OCI-LY3 (cell line): ENCODE measurements around the gene AFMID.

Experiments
- H2AFZ ChIP-seq: fragments of 200-600, 300-600 bp; shearing (Covaris generic); 2 replicates; pipeline ENCODE4 v1.6.0; 2014; ENCODE audit warnings: antibody characterized with exemption, low read depth, low read length
- H3K27ac ChIP-seq: fragments of 200-600, 300-600 bp; sonication (generic); 2 replicates; pipeline ENCODE4 v1.5.1; 2014; ENCODE audit warnings: mild to moderate bottlenecking, low read length, moderate library complexity, mixed read lengths
- H3K27me3 ChIP-seq: fragments of 200-600, 300-600 bp; sonication (generic); 2 replicates; pipeline ENCODE4 v1.6.1; 2014; ENCODE audit warnings: low read depth, low read length, mixed read lengths
- H3K36me3 ChIP-seq: fragments of 200-600, 300-600 bp; sonication (generic); replicated peaks from 2 replicates; pipeline ENCODE3; 2014; ENCODE audit warnings: low read depth, low read length, mixed read lengths
- H3K4me1 ChIP-seq: fragments of 300-600, 200-600 bp; sonication (generic); 2 replicates; pipeline ENCODE4 v1.6.1; 2014; ENCODE audit warnings: low read length, mixed read lengths
- H3K4me2 ChIP-seq: fragments of 200-600, 300-600 bp; sonication (generic); 2 replicates; pipeline ENCODE4 v1.6.1; 2014; ENCODE audit warnings: low read length, mixed read lengths
- H3K4me3 ChIP-seq: fragments of 300-600, 200-600 bp; sonication (generic); 2 replicates; pipeline ENCODE4 v1.5.1; 2014; ENCODE audit warnings: antibody characterized with exemption, mild to moderate bottlenecking, low read length, moderate library complexity
- H3K79me2 ChIP-seq: fragments of 300-600, 200-600 bp; shearing (Covaris generic); 2 replicates; pipeline ENCODE4 v1.6.1; 2014; ENCODE audit warnings: mild to moderate bottlenecking, low read length, mixed read lengths
- H3K9ac ChIP-seq: fragments of 300-600, 200-600 bp; shearing (Covaris generic); 2 replicates; pipeline ENCODE4 v1.6.0; 2014; ENCODE audit warnings: mild to moderate bottlenecking, low read length, moderate library complexity
- H3K9me3 ChIP-seq: fragments of 200-600, 300-600 bp; shearing (Covaris generic); 2 replicates; pipeline ENCODE4 v1.6.1; 2014; ENCODE audit warnings: low read length, mixed read lengths; ENCODE audit not compliant: insufficient read depth
- H4K20me1 ChIP-seq: fragments of 200-600, 300-600 bp; sonication (generic); 2 replicates; pipeline ENCODE4 v1.6.1; 2016; ENCODE audit warnings: low read length, mixed read lengths; ENCODE audit not compliant: insufficient read depth
- CTCF ChIP-seq: fragments of 200-600, 300-600 bp; sonication (generic); IDR thresholded peaks from 2 replicates; pipeline ENCODE4 v1.5.1; 2014; ENCODE audit warnings: antibody characterized with exemption, low read length, low read depth
- EZH2phosphoT487 ChIP-seq: fragments of 200-600 bp; shearing (Covaris generic); IDR thresholded peaks from 2 replicates; pipeline ENCODE4 v1.6.1; 2018; ENCODE audit warnings: antibody characterized with exemption, mixed run types, low read depth

Gene AFMID

GRCh38 chr17:78197147-78197832 lies 10.1 kb downstream of the AFMID start:
- Histone ChIP-seq H3K27ac (no peak overlapping the region), H3K4me2 (no peak overlapping the region), H3K9me3 (no peaks in the 10 kb centered on the region), H3K27me3 (no peaks in the 10 kb centered on the region), H3K4me3 (no peak overlapping the region), H3K36me3 (peaks cover 38% of the 10 kb centered on the region), H3K79me2 (peaks cover 36% of the 10 kb centered on the region), H2AFZ (no peak overlapping the region), H4K20me1 (0 out of 2 replicates have a peak, but pooled peaks cover 3% of the 10 kb centered on the region), H3K9ac (no peak overlapping the region), H3K4me1 (peaks cover 5% of the 10 kb centered on the region)
- TF ChIP-seq CTCF (no peak), EZH2phosphoT487 (no peak)

- H3K36me3 ChIP-seq, result peaks cover 52% of the 10 kb centered on the region
- no peak overlapping the region for H3K4me3 ChIP-seq
- H3K4me1 ChIP-seq, result peaks cover 5% of the 10 kb centered on the region
- H3K4me2 ChIP-seq, result no peak overlapping the region
- no peak overlapping the region for H3K27ac ChIP-seq
- no peaks in the 10 kb centered on the region for H3K9me3 ChIP-seq
- no peaks in the 10 kb centered on the region for H3K27me3 ChIP-seq
- H3K79me2 ChIP-seq, result peaks cover 27% of the 10 kb centered on the region
- H2AFZ ChIP-seq, result no peak overlapping the region
- H4K20me1 ChIP-seq, result 0 out of 2 replicates have a peak, but pooled peaks cover 3% of the 10 kb centered on the region
- no peak overlapping the region for H3K9ac ChIP-seq
- no peak for TF ChIP-seq CTCF
- no peak for TF ChIP-seq EZH2phosphoT487
Measured at GRCh38 chr17:78200451-78200850, 13.3 kb downstream of the AFMID start.

- Histone ChIP-seq H4K20me1 (0 out of 2 replicates have a peak, but pooled peaks cover 3% of the 10 kb centered on the region), H3K36me3 (peaks cover 39% of the 10 kb centered on the region), H3K4me1 (peaks cover 5% of the 10 kb centered on the region), H3K27me3 (no peaks in the 10 kb centered on the region), H3K9me3 (no peaks in the 10 kb centered on the region), H2AFZ (no peak overlapping the region), H3K4me3 (no peak overlapping the region), H3K27ac (no peak overlapping the region), H3K4me2 (no peak overlapping the region), H3K79me2 (peaks cover 18% of the 10 kb centered on the region), H3K9ac (no peak overlapping the region)
- no peak for TF ChIP-seq CTCF
- TF ChIP-seq EZH2phosphoT487, result no peak
Measured at GRCh38 chr17:78202666-78203065, 15.5 kb downstream of the AFMID start.

- H3K9ac ChIP-seq, result no peak overlapping the region
- no peak overlapping the region for H3K4me3 ChIP-seq
- H3K27ac ChIP-seq, result no peak overlapping the region
- H3K9me3 ChIP-seq, result no peaks in the 10 kb centered on the region
- H3K4me2 ChIP-seq, result no peak overlapping the region
- 0 out of 2 replicates have a peak, but pooled peaks cover 2% of the 10 kb centered on the region for H4K20me1 ChIP-seq
- H2AFZ ChIP-seq, result no peak overlapping the region
- no peaks in the 10 kb centered on the region for H3K27me3 ChIP-seq
- TF ChIP-seq CTCF (no peak), EZH2phosphoT487 (no peak)
- H3K4me1 ChIP-seq, result no peaks in the 10 kb centered on the region
- peaks cover 25% of the 10 kb centered on the region for H3K36me3 ChIP-seq
- peaks cover 12% of the 10 kb centered on the region for H3K79me2 ChIP-seq
Measured at GRCh38 chr17:78204387-78205123, 17.4 kb downstream of the AFMID start.
